GM19468 (cell line): ENCODE measurements around the gene HAGHL.
A peak's percentile ranks its signal among the peaks of the same experiment; 100 is the strongest.
"Not testable (repeated sequence)": the region's sequence is repeated elsewhere in the genome, so short reads cannot be mapped to it uniquely, and the experiment has no call there.

Experiments used
- ATAC-seq: cut with Tn5 transposase; IDR thresholded peaks from one replicate; pipeline ENCODE4 v1.9.1; 2021; ENCODE audit warnings: mild to moderate bottlenecking, moderate library complexity, moderate number of reproducible peaks; ENCODE audit not compliant: unreplicated experiment; ENCODE audit errors: extremely low read depth

HAGHL gene

GRCh38 chr16:732332-732731 is 5.4 kb downstream of the HAGHL start:
- ATAC-seq = no peak

DNA sequence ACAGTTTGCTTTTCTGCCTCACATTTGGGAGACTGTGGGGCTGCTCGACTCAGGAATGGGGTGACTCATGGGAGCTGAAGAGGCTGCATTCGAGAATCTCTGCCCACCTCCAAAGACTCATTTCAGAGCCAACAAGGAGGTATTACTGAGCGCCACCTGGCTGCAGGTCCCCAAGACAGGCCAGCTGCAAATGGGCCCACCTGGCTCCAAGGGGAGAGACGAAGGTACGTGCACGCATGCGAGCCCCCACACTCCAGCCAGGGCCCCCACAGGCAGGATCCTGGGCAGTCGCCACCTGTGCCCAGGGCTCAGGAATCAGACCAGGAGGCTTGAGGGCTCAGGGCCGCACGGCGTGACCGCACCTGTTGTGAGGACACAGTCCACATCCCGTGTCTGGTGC is 6.0 kb downstream of the HAGHL start:
- no peak for ATAC-seq

- ATAC-seq = no peak
Observed at GRCh38 chr16:733382-734207, 6.7 kb downstream of the HAGHL start.

- ATAC-seq = no peak
Observed at GRCh38 chr16:734208-734980, 7.5 kb downstream of the HAGHL start.

DNA sequence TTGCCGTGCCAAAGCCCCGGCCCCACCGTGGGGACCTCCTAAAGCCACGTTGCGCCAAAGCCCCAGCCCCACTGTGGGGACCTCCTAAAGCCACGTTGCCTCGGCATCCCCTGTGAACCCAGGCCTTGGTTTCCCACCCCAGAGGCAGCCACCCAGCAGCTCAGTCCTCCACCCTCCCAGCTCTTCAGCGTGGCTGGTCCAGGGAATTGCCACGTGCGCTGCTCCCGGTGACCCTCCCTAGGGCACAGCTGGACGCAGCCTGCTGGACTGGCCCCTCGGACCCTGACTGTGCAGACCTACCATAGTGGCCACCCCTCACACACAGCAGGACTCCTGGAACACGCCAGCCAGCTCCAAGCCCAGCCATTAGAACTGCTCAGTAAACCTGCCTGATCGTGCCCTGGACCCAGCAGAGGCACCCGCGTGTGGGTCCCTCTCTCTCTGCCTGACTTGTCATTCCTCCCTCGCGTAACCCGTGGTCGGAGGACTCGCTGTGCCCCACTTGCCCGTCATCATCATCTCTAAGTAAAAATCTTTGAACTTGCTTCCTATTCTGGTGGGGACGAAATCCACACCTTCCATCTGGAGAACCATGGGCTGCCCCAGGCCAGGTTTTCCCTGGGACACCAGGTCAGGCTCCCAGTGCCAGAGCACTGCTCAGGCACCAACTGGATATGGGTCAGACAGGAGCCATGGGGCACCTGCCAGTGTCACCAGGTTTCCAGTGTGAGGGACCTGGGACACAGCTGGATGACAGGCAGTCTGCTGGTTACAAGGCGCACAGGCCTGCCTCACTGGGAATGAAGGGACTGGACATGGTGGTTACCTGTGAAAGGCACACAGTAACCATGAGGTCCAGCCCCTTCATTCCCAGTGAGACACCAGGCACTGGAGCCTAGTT is 8.3 kb downstream of the HAGHL start:
- no peak for ATAC-seq

DNA sequence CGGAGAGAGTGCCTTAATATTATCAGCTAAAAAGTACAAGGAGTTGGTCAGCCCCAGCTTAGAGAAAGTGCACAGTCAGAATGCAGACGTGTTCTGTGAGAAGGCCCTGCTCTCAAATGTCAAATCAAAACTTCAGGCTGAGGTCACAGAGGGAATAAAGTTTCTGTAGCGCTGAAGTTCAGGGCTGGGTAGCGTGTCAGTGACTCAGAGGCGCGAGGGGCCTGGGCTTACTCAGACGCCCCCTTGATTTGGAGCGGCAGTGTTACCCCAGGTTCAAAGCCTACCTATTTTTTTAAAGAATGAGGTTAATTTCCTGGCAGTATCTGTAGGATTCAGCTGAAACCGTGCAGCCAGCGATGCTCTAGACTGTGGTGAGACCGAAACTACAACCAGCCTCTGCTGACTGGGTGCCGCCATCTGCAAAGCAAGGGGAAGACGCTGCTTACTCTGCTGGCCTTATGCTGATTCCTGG is 9.1 kb downstream of the HAGHL start:
- ATAC-seq = no peak

DNA sequence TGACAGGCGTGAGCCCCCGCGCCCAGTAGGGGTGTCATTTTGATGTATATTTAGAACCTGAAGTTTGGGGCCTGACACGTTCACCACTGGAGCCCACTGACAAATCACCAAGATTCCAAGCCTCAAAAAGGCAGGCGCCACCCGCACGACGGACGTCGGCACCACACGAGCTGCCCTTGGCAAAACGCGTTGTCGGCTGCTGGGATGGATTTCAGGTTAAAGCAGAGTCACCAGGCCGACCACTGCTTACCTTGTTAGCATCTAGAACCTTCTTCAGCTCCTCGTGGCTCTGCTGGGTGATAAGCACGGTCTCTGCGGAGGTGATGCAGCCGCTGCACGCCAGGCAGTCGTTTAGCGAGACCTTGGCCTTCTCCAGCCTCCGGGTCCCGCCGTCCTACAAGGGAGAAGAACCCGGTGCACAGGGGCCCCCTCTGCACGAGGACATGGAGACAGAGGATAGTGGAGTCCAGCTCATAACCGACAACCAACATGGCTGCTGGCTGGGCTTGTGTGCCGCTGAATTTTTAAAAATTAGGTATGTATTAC is 10.1 kb downstream of the HAGHL start:
- no peak for ATAC-seq

DNA sequence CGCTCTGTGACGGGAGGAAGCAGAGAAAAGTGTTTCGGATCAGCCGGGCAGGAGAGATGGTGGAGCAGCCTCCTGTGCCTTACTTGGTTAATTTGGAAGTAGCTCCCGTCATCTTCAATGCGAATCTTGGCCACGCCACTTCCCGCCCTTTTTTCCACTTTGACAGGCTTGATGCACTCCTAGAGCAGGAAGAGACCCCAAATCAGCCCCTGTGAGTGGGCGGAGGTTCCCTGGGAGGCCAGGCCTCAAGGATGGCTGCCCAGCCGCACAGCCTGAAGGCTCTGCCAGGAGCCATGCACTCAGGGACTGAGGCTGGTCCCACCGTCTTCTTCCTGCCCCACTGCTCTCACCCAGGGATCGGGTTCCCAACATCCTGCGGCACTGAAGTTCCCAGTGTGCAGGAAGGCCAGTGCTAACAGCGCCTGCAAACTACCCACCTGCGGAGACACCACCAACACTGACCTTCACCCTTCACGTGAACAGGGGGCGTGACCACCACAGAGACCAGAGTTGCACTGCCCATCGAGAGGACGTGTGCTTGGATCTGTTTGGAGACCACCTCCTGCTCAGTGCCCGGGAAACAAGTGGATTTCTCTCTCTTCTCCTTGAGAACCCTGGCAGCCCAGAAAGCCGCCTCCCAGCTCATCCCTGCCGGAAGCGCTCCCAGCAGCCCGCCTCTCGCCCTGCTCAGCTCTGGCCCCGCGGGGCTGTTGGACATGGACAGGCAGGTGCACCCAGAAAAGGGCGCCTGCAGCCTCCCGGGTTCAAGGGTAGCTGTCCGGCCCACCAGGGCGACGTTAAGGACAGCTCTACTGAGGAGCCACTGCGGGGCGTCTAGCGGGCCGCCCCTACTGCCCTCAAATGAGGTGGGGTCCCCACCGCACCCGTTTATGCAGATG is 12.9 kb downstream of the HAGHL start:
- ATAC-seq = no peak

- ATAC-seq = no peak
Observed at GRCh38 chr16:740459-740763, 13.5 kb downstream of the HAGHL start.

DNA sequence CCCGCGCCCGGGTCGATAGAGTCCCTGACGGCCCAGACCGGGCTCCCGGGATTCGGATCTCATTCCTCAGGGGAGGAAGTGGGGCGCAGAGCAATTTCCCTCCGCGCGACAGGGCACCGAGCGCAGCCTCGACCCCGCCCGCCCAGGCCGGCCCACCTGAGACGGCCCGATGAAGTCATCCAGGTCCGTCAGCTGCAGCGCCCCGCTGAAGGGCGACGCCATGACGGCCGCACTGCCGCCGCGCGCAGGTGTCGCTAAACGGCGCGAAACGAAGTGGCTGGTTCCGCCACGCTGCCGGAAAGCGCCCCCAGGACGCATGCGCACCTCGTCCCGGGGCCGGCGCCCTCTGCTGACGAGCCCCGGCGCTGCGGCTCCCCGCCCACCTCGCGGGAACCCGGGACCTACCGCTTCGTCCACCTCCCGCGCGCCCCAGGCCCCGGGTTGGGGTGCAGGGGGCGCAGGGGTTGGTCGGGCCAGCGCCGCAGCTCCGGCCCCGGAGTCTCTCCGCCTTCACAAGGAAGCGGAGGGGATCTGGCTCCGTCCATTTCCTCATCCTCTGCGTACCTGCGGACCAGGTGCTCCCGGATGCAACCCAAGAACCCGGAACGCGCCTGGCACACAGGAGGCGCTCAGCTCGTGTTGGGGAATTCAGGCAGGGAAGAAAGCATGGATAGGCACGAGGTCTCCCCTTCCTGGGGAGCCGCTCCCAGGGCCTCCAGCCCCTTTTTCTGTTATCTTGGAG is 14.0 kb downstream of the HAGHL start, which contains the start of gene CIAO3:
CIAO3 (minus strand) TSS at position 234 of the 742 bp plus-strand sequence; CDS start at position 222, 12 bp downstream.
- ATAC-seq = peak; percentile 65

GRCh38 chr16:741986-742629 is 15.2 kb downstream of the HAGHL start:
- ATAC-seq = no peak

- ATAC-seq = not testable (repeated sequence)
Observed at GRCh38 chr16:742894-743293, 16.0 kb downstream of the HAGHL start.

GRCh38 chr16:743794-744500 is 17.0 kb downstream of the HAGHL start:
- no peak for ATAC-seq

DNA sequence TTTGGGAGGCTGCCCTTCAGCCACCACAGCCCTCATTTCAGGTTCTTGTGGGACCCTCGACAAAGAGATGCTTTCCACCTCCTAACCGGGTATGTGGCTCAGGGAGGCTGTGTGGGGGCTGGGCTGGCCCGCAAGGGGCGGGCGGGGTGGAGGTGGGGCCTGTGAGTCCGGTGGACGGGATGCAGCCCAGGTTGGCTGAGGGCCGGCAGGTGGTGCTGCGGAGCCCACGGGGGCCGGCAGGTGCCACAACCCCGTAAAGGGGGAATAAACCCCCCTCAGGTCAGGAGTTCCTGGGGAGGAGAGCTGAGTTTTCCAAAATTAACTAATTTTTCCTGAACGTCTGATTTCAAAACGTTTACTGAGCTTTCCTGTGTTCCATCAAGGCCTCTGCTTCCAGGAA is 18.8 kb downstream of the HAGHL start:
- ATAC-seq = no peak

DNA sequence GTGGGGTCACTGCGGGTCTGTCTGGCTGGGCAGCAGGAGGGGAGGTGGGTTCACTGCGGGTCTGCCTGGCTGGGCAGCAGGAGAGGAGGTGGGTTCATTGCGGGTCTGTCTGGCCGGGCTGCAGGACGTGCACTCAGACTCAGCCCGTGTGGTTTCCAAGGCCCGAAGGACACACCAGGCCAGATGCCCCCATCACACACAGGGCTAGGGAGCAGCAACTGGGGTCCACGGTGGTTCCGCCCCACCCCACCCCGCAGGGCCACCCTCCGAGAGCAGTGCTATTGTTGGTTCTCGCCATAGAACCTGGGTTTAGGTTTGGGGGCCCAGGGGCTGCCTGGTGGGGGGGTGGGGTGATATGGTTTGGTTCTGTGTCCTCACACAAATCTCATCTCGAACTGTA is 19.7 kb downstream of the HAGHL start:
- no peak for ATAC-seq

GRCh38 chr16:747978-748746 is 21.3 kb downstream of the HAGHL start:
- ATAC-seq = no peak

DNA sequence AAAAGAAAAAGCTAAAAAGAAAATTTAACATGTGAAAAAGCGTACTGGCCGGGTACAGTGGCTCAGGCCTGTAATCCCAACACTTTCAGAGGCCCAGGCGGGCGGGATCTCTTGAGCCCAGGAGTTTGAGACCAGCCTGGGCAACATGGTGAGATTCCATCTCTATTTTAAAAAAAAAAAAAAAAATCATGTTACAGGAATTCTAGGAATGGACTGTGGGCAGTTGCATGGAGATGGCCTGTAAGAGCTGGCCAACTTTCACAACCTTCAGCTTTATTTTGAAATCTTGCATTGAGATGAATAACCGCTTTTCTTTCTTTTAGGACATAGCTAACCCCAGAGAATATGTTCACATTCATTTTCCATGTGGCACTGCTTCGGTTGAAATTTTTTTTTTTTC is 22.1 kb downstream of the HAGHL start:
- no peak for ATAC-seq
